ENCODE data around the gene STK33.

Gene STK33

DNA sequence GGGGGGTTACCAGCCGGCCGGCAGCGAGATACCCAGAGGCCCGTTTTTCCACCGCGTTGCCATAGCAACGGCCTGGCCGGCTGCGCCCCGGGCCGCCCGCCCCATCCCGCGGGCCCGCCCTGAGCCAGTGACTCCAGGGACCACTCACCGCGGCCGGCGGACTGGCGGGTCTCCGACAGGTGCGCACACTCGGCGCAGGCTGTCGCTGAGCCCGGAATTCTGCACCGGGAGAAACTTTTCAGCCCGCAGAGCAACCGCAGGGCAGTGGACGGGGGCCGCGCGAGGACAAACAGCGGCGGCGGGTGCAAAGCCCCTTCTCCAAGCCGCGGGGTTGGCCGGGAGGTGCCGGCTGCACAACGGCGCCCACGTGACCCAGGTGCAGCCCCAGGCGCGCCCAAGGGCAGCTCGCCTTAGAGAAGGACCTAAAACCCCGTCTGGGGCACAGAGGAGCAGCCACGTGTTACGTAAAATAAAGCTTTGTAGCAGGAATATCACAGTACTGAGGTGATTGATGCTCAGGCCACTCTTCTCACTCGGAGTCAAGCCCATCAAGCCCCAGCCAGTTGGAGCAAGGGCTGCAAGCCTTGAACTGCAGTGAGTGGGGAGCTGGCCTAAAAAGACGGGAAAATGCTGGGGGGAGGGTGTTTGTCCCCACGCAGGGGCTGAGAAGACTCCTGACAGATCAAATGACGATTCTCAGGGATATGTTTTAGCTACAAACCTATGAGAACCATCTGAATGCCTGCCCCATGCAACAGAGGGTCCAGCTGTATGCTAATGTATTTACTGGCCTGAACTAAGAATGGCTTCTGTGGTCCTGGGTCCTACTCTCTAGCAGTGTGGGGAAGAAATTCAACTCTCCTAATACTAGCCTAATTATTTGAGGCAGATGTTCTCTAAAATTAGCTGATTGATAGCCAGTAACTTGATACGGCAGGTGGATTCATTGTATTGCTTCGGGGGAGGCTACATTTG, at the start of gene STK33:
Gene STK33, minus strand, starts transcription at position 294 of the 975 bp plus-strand sequence. CDS start 119,323 bp downstream, outside the sequence.
- DNase-seq = no peak

DNA sequence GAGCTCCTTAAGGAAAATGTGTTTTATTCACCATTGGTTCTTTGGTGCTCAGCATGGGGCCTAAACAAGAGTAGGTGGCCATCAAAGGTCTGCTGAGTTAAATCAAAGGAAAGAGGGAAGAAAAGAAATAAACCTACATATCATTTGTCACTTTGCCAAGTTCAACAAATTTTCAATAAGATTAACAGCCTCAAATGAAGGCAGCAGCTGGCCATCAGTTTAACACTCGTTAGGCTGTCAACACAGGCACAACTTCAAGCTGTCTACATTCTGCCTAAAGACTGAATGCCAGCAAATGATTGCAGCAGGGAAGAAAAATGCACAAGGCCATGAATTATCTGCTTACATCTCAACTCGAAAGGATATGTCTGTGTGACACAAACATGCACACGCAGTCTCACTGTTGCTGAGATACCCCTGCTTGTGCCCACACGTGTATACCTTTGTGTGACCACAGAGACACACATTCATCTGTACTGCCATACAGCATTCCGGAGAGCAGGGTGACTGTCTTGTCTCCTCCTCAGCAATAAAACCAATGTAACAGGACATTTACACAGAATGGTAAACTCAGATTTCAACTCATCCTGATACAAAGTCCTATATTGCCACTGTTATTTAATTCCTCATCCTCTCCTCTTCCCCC, 48.3 kb upstream of the STK33 start:
- peak; percentile 74 for DNase-seq

DNA sequence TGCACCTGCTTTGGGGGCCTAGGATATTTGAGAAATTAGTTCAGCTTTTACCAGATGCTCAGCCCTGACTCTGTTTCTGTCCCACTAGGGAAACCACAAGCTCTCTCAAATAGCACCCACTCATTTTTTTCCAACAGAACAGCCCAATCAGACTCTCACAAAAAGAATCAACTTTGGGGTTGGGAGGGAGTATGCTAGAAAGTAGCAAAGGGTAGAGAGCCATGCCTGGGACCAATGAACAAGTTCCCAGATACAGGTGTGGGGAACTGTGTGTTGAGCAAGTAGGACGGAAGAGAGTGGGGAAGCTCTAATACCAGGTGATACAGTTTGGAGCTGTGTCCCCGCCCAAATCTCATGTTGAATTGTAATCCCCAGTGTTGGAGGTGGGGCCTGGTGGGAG, 47.3 kb upstream of the STK33 start:
- no peak for DNase-seq

DNA sequence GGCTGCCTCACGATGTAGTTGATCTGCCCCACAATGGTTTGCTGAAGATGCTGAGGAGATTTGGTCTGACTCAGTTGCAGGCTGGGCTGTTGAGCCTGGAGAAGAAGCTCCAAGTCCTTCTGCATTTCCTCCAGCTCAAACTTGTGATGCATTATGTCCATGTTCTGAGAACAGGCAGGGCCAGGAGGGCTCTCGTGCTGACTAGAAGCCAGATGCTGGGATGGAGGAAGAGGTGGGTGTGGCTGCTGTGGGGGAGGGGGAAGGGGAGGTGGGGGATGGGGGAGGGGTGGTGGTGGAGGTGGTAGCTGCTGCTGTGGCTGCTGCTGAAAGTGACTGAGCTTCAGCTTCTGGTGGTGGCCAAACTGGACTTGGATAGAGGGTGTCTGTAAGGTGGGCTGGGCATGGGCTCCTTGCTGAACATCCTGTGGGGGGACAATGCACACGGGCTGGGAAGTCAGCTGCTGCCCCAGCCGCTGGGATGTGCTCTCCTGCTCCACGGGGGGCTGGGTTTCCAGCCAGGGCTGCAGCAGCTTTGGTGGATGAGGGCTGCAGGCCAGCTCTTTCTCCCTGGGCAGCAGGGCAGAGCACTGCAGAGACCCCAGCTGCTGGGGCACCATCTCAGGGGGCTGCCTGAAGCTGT, 46.4 kb upstream of the STK33 start:
- DNase-seq = no peak

DNA sequence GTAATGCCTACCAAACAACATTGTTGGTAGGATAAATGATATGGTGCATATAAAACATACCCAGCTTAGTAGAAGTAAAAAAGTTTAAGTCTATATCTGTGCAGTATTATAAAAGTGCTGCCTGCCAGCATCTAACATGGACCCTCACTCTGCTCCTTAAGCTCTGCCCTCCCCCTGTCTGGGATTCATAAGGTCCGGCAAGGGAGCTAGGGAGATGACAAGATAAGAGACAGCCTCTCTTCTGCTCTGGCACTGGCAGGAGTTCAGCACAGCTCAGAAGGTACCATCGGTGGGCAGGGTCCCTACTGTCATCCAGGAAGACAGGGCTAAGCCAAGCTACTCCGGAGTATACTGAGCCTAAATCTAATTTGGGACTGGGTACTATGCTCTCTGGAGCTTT, 45.6 kb upstream of the STK33 start:
- DNase-seq = no peak

DNA sequence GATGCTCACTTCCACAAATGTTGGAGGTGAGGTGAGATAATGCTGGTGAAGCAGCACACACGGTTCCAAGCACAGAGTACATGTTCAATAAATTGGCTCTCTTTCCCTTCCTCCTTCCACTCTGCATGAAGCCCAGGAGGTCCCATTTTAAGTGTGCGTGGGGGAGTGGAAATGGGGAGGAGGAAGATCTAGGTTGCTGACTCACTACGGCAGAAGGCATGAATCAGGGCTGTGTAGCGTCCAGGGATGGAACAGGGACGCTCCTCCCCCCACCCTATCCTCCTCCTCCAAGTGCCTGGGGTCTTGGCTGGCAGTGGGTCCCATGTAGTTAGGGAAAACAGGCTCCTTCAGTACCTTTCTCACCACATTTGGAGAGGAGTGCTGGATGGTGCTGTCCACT, 44.3 kb upstream of the STK33 start:
- no peak for DNase-seq

DNA sequence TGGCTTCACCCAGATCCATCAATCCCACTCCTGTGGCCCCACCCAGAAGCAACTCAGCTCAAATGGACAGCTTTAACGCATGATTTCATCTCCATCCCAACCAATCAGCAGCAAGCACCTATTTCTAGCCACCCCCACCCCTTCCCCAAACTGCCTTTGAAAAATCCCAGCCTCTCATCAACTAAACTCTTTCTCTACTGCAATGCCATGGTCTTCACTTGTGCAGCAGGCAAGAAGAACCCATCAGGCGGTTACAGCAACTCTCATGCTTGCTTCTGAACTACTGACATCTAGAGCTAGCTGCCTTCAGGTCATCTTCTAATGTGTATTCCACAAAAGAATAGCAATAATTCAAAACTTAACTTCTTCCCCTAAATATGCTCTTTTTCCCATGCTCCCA, 42.1 kb upstream of the STK33 start:
- DNase-seq = no peak

DNA sequence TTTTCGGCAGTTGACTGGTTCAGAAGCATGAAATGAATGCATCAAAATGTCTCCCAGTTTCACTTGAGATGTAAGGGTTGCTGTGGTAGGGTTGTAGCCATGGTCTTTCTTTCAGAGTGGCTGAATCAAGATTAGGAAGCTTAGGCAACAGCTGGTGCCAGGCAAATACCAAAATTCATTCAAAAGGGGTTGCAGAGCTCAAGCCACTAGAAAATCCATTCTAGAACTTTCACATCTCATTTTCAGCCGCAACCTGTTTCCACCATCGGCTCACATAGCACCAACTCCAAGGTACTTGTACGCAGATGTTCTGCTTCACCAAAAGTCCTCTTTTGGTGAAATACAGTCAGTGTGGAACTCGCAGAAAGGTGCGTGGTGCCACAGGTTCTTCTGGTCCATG, 40.5 kb upstream of the STK33 start:
- no peak for DNase-seq

DNA sequence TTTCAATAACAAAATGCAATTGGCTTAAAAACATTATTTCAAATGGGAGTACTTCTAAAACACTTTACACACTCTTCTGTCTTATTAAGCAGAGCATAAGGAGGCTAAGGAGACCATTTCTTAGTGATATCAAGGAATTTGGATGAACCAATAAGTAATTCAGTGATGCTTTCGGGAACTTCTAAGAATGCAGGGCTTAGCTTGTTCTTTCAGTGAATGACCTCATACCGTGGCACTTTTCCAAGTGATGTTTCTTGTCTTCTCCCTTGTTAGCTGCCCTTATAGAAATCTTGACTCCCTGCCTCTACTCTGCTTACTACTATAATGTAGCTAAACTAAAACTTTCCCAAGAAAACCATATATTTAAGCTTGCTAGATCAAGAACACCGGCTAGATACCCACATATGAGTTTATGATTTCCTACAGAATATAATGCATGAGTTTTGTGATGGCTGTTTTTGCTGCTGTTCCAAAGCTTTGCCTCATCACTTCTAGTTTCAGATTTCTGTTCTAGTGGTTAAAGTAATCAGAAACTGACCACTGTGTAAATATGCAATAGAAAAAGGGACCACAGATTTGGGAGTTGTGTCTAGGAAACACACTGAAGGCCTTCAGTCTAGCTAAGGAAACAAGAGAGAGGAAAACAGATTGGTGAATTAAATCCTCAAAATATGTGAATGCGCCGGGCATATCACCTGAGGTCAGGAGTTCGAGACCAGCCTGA, 37.5 kb upstream of the STK33 start:
- no peak for DNase-seq

DNA sequence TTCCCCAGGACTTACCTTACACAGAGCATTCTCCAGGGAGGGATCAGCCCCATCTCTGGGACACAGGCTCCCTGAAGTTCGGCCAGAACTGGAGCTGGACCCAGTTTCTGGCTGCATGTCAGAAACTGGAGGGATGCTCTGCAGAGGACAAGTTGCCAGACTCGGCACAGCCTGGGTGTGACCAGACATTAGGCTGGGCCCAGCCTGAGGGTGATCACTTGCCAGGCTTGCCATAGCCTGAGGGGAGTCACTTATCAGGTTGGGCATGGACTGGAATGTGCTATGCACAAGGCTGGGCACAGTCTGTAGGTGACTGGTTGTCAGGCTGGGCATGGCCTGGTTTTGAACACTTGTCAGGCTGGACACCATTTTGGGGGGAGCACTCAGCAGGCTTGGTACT, 30.7 kb upstream of the STK33 start:
- DNase-seq = no peak

DNA sequence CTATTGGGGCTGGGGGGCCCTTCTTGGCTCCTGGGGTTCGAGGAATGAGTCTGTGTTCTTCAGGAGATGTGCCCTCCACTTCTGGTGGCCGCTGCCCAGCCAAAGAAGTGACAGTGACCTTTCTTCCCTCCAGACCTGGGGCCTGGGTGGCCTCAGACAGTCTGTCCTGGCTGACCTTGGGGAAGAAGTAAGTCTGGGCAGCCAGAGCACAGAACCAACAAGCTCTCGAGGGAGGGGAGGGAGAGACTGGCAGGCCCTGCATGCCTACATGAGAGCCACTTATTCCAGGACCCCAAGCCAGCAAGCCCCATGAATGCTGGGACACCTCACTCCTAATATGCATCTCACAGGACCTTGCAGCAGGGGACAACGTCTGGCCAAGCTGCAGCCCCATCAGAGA, 27.1 kb upstream of the STK33 start:
- no peak for DNase-seq

DNA sequence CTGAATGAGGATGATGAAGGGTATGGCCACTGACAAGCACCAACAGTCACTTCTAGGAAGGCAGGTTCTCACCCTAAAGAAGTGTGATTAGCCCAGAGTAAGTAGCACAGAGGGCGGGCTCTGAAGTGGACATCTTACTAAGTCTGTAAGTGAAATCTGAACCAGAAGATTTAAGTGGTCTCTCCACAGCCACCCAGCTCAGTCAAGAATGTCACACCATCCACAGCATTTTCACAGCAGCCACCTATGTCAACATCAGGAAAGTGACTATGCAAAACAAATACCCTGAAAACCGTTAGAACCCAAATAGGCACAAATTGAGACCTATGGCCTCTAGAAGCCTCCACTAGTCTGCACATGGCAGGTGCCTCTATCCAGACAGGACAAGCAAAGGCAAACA, 23.0 kb upstream of the STK33 start:
- no peak for DNase-seq

DNA sequence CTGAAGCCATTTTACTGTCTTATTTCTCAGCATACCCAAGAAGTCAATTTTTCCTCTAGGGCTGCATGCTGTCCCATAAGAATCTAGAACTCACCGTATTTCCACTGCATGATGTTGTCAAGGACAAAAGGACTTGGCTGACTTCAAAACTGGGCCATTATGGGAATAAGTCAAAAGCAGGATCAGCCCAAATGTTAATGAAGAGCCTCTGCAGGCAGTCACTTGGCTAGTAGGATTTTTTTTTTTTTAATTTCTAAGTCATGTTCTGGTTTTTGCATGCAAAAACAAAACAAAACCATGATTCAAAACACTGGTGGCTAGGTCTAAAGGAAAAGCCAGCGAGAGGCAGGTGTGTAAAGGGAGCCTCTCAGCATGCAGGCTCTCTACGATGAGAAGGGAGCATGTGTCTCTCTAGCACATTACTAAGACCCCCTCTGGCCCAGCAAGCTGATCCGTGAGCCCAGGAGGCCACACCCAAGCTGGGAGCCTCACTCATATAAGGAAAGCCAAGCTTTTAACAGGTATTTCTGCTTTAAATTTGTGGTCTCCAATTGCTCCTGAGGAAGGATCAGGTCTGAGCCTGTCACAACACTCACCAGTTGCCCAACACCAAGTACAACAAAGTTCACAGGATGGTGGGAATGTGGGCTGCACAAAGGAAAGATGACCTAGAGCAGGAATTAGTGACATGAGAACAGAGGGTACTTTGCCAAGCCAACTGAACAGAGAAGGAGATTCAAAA, 21.4 kb upstream of the STK33 start:
- DNase-seq = no peak

DNA sequence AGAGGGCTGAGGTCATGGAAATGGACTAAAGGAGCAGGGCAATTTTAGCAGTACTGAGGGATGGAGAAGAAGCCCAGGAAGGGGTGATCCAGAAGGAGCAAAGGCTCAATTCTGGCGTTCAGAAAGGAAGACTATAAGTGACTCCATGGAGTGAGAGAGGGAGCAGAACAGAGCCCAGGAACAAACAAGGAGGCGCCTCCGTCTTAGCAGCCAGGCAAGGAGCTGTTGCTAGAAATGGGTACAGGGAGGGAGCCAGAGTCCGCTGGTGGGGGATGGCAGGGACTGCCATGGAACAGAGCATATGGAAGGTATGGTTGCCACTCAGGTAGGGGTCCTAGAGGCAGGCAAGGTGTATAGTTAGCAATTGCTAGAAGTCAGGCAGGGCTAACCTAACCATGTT, 20.5 kb upstream of the STK33 start:
- DNase-seq = no peak

DNA sequence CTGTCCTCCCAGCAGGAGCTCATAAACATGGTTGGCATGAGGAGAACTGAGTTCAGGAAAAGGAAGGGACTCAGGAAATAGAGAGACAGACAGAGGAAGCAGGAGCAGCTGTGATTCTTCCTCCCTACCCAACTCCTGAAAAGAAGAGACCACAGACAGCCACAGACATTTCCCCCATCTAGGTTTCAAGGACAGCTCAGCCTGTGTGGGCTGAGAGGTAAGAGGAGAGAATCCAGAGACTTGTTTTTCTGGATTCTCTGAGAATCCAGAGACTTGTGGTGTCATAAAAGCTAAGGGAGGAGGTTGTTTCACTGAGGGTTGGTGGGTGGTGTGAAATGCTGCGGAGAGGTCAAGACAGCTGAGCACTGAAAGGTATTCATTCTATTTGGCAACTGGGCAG, 19.0 kb upstream of the STK33 start:
- no peak for DNase-seq

DNA sequence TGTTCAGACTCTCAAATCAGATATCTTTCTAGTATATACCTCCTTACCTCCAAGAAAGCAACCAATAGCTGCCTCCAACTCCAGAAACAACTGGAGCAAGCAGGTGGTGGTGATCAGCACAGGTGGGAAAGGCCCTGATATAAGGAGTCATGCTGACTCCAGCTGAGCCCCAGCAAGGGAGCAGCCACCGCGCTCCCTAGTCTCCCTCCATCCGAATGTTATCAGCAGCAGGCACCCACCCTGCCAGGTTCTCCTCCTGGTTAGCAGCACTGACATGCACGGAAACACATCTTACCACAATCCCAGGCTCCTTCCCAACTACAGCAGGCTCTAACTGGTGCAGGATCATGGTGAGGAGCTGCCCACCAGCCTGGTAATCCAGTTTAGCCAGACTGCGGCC, 18.5 kb upstream of the STK33 start:
- no peak for DNase-seq

DNA sequence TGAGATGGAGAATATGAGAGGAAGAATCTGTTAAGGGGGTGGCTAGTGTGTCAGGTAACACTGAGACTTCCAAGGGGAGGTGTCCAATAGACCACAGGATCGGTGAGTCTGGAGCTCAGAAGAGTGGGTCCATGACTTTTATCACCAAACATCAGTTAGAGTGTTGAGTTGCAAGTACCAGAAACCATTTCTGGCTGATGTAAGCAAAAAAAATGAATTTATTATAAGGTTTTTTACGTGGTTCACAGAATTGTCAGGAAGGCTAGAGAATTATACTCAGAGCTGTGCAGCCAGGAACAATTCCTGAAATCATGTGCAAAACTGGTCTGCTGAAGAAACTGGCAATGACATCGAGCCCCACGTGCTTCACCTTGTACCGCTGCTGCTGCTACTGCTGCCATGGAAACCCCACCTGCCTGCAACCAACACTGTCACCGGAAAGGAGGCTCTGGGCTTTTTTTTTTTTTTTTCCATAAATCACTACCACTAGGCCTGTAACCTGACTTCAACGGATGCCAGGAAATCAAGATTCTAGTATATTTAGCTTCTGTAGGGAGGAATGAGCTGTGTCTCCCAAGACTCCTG, 16.6 kb upstream of the STK33 start:
- DNase-seq = no peak

DNA sequence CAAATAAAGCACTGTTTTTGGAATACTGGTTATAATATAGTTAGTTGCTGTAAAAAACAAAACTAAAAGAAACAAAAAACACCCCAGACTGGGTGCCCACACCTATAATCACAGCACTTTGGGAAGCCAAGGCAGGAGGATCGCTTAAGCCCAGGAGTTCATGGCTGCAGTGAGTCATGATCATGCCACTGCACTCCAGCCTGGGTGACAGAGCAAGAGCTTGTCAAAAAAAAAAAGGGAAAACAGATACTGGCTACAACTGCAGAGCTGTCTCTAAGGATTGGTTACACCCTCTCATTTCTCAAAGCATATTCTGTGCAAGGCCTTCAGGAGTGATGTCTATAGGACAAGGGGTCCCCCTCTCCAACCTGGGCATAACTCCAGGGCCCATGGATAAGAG, 14.6 kb upstream of the STK33 start:
- no peak for DNase-seq

DNA sequence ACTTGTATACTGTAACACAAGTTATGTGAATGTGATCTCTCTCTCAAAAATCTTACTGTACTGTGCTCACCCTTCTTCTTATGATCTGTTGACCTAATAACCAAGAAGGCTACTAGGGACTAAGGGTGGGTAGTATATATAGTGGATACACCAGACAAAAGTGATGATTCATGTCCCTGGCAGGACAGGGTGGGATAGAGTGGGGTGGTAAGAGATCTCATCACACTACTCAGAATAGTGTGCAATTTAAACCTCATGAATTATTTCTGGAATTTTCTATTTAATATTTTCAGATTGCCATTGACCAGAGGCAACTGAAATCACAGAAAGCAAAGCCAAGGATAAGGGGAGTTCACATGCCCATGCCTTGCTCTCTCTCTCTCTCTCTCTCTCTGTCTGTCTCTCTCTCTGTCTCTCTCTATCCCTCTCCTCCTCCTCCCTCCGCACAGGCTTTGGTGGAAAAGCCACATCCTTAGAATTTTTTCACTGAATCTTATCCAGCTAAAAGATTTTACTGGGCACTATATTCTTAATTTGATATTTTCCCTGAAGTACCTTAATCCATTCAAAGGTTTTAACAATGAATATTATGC, 12.0 kb upstream of the STK33 start:
- no peak for DNase-seq

DNA sequence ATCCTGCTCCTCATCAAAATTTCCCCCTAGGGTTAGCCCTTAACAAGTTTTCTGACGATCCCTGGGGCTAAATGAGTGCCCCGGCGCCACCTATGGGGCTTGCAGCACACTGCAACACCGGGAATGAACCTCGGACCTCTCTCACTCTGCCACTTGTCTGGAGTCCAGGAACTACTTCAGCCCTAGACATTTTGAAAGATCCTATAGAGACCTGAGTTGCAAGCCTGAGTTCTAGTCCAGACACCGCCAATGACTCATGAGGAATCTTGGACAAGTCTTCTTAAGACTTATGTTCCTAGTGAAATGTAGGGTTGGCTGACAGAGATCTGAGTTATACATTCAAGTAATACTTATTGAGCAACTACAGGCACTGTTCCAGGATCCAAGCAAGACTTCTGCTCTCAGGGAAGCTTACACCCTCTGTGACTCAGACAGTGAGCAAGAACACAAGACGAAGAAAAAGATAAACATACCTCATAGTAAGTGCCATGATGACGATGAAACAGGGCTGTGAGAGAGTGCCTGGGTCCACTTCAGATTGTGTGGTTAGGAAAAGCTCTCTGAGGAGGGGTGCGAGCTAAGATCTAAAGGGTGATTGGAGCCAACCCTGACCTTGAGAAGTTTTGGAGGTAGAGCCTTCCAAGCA, 10.2 kb upstream of the STK33 start:
- peak; percentile 18 for DNase-seq

DNA sequence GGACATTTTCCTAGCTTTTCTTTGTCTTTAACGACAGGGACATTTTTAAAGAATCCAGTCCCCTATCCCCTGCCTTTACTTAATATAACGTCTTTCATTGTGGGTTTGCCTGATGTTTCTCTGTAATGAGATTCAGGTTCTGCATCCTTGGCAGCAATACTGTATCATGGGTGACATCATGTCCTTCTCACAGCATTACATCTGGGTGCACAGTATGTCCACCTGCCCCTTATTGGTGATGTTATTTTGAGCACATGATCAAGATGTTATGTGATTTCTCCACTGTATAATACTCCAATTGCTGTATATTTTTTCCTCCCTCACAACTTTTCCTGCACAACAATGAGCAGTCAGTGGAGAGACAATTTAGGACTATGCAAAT, 9.7 kb upstream of the STK33 start:
- DNase-seq = no peak
